HG02642 (cell line): Measurements from ENCODE around the gene VSX2.
"Not testable (repeated sequence)": the region's sequence is repeated elsewhere in the genome, so short reads cannot be mapped to it uniquely, and the experiment has no call there.

Experiments
- ATAC-seq: cut with Tn5 transposase; IDR thresholded peaks from one replicate; pipeline ENCODE4 v1.9.1; 2021; ENCODE audit warnings: mild to moderate bottlenecking; ENCODE audit not compliant: unreplicated experiment, poor library complexity

Gene VSX2

DNA sequence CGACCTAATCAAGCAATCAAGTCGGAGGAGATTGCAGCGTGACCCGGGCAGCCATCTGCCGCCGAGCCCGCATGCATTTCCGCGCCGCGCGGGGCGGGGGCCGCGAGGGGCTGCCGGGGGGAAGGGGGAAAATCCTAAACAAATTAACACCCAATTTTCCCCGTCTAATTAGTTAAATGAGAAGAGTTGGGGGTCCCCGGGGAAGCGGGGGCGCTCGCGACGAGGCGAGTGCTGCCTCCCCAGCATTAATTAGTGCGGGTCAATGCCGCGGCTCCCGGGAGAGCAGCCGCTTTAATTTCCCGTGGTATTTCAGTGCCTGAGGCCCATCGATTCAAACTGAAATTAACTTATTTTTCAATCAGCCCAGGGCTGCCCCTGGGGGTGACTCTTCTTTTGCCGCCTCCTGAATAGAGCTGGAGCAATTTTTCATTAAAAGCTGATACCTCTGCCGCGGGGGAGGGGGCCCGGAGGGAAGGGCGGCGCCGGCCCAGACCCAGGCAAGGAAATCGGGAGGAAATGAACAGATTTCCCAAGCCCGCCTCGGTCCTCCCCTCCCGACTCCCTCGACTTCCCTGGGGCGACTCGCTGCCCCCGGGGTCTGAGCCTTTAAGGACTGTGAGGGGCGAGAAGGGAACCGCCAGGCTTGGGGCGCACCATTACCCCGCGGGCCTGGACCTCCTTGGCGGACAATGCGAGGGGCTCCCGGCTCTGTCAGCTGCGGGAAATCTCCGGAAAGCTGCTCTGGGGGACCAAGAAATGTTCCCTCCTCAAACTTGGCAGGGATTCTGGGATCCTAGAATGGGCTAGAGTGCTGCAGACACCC is 18.9 kb downstream of the VSX2 start:
- no peak for ATAC-seq

DNA sequence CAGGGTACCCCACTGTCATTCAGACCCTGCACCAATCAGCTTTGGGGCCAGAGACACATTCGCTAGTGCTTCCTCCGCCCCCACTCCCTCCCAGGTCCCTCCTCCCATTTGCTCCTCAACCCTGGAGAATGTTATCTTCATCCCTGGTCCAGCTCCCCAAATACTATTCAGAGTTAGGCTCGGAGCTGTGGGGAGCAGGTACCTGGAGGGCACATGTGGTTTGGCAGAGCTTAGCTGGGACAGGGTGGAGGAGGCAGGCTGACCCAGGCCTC is 19.5 kb downstream of the VSX2 start:
- ATAC-seq, result no peak

DNA sequence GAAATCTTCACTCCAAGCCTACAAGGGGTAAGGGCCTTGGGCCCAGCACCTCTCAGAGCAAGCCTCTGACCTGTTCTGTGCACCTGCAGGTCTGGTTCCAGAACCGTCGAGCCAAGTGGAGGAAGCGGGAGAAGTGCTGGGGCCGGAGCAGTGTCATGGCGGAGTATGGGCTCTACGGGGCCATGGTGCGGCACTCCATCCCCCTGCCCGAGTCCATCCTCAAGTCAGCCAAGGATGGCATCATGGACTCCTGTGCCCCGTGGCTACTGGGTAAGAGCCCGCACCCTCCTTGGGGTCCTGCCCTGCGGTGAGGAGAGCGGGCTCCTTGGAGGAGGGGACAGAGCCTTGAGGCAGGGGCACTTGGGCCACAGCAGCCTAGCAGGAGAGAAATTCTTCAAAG is 20.3 kb downstream of the VSX2 start:
- ATAC-seq, result no peak

GRCh38 chr14:74260525-74261233 is 21.4 kb downstream of the VSX2 start:
- no peak for ATAC-seq

- no peak for ATAC-seq
These were observed 22.0 kb downstream of the VSX2 start for GRCh38 chr14:74261288-74261687.

DNA sequence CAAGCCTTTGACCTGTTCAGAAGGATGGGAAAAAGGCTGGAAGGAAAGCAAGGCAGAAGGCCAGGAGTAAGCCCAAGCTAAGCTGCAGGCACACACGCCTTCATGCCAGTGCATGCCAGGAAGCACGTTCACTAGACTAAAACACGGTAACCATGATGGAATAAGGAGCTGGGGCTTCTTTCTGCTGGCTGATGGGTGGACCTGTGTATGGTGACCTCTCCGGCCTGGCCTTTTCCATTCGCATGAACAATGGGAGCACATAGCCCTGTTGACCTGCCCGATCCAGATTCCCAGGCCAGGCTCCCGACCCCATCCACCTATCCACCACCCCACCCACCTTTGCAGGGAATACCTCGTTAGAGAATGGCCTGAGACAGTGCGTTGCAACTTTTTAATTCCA is 22.8 kb downstream of the VSX2 start:
- ATAC-seq, result no peak

DNA sequence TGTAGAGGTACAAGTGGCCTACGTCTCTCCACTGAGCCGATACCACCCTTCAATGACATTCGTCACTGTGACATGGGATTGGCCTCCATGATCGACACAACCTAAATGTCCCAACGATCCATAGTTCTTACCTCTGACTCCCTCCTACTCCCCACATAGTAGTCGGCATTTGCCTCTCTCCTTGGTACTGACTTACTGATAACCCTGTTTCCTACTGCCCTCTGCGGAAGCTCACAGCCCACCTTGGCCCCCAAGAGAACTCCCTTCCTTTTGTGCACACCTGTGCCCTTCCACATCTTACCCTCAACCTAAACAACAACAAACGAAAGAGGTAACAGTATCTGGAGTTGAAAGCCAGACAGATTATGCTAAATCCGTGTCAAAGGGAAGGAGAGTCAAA is 23.9 kb downstream of the VSX2 start:
- ATAC-seq, result no peak

DNA sequence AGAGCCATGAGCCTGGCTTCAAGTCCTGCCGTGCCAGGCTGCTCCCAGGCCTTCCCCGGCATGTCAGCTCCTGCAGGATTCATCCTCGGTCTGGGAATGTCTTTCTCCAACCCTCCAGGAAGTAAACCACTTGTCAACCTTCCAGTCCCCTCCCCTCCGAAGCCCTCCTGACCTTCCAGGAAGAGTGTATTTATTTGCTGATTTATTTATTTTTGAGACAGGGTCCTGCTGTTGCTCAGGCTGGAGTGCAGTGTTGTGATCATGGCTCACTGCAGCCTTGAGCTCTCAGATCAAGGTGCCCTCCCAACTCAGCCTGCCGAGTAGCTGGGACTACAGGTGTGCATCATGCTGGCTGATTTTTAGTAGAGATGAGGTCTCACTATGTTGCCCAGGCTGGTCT is 24.7 kb downstream of the VSX2 start:
- no peak for ATAC-seq

DNA sequence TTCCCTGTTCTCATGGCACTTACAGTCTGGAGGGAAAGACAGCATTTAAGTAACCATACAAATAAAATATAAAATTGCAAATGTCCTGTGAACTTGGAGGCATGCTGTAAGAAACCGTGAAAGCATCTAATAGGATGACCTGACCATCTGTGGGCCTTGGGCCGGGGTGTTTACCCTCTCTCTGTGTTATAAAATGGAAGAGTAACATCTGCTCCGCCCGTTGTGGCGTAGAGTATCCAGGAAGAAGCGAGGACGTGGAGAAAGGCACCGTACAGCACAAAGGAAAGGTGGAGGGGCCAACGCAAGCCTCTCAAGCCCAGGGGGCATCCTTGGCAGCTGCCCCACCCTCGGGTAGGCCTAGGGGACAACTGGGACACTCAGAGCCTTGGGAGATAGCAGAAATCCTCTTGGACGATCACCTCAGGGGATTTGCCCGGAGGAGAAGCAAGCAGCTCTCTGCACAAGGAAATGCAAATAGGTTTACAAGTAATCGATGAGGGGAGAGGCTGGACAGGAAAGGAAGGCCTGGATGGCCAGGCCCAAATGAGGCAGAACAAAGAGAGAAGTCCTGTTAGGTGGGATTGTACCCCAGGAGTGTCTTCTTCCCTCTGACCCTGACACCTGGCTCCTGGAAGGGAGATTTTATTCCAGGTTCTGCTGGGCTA is 26.2 kb downstream of the VSX2 start:
- no peak for ATAC-seq

DNA sequence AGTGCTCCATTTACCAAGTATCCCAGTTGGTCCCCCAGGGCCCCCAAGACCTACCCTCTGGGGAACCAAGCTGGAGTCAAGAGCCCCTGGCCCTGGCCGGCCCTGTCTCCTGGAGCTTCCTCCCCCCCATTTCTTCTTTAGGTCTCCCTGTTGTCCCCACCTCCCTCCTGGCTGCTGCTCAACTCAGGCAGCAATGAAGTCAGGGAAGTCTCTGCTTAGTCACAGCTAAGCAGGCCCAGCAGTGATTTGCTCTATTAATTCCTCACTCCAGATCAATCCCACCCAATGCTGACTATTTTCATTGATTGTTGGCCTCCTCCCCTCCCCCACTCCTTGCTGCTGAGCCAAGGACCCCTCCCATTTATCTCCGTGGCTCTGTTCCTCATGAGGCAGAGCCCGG is 28.3 kb downstream of the VSX2 start:
- ATAC-seq, result no peak

GRCh38 chr14:74270382-74271177 is 31.3 kb downstream of the VSX2 start:
- ATAC-seq, result not testable (repeated sequence)

- no peak for ATAC-seq
These were observed 32.1 kb downstream of the VSX2 start for GRCh38 chr14:74271365-74271764.

DNA sequence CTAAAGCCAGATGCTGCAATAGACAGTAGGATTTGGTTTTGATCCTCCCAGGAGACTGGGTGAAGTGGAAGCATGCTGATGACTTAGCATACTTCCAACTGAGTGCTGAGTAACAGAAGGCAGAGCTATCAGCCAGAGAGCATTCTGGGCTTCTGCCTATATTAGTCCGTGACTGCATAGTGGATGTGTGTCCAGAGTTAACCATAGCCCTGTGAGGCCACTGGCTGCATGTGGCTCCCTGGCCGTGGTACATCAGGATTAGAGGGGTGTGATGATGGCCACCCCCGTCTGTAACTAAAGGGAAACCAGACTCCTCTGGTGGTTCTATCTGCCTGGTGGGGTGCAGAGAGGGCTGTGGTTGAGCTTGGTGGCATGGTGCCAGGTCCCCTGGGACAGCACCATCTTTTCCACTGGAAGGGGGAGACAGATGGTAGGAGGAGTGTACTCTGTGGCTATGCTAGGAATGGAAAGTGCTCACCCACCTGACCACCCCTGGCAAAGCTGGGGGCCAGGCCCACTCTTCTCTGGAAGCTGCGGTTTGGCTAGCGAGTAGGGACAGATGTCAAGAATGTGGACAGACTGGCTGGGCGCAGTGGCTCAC is 36.1 kb downstream of the VSX2 start:
- ATAC-seq, result no peak

GRCh38 chr14:74278080-74278479 is 38.8 kb downstream of the VSX2 start:
- ATAC-seq, result no peak

DNA sequence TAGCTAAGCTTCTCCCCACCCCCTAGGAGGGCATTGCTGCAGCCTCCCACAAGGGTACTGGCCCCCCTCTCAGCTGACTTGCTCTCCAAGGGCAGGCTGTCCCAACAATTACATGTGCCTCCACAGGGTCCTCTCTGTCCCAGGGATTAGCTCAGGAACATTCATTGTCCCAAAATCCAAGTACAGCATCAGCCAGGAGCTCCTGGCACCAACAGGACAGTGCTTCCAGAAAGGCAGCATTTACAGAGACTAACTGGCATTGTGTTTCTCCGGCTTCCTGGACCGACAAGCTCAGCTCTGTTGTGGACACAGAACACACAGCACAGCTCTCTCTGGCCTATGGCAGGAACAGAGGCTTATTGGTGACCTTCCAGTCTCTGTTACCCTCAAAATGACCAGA is 41.8 kb downstream of the VSX2 start:
- no peak for ATAC-seq

- ATAC-seq, result no peak
These were observed 47.5 kb downstream of the VSX2 start for GRCh38 chr14:74286736-74287135.

GRCh38 chr14:74289801-74290200 is 50.6 kb downstream of the VSX2 start:
- no peak for ATAC-seq

DNA sequence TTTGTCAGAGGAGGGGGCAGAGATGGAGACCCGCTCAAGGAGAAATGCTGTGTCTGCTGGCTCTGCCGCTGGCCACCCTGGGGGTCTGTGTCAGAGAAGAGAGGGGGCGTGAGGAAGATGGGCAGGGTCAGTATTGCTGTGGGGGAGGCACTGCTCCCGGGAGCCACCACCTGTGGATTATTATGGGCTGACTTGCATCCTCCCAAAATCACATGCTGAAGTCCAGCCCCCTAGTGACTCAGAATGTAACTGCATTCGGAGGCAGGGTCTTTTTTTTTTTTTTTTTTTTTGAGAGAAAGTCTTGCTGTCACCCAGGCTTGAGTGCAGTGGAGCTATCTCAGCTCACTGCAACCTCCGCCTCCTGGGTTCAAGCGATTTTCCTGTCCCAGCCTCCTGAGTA is 51.2 kb downstream of the VSX2 start:
- ATAC-seq, result no peak

DNA sequence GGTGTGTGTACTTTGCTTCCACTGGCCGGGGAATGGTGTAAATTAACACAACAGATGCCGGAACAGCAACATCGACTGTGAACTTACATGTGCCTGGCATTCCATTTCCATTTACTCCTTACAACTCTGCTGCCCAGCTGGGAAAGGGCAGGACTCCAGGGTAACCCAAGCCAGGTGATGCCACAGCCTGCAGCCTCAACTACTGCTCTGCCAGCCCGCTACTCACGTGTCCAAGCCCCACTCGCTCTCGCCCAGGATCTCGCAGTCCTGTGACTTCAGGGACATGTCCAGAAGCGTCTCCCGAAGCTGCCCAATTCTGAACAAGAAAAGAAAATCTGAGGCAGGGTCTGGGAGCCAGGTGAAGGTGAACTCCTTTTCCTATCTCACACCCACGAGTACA is 52.8 kb downstream of the VSX2 start:
- no peak for ATAC-seq

DNA sequence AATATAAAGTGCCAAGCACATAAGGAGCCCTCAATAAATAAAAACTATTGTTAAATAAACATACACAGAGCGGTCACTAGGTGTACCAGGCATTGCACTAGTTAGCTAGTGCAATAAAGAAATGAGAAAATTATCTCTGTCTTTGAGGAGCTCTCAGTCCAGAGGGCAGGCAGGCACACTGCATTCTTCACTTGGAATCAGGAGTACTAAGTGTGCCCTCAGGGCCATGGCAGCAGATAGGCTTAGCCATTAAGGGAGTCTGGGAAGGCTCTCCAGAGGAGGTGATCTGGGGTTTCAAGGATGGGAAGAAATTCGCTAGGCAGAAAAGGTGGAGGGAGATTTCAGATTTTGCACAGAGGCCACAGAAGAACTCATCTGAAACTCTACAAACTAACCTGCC is 54.4 kb downstream of the VSX2 start:
- no peak for ATAC-seq
